Measurements from ENCODE around the gene STRN3.
"Not testable (repeated sequence)": the region's sequence is repeated elsewhere in the genome, so short reads cannot be mapped to it uniquely, and the experiment has no call there.

STRN3 gene

DNA sequence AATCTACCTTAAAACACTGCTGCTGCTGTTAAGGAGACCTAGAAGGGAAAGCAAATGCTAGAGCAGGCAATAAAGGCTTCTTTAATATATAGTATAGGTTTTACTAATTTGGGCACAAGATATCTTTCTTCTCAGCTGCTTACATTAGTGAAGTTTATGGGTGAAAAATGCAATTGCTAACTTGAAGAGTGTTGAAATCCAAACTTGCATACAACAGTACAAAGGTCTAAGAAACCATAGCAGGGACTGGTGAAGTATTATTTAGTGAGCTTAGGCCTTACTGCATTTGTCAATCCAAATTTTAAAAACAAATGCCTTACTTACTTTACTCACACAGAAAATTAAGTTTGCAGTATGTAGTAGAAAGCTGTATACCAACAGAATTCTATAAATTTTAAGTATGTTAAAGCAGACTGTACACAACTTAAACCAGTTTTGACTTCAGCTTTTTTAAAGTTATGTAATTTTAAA is 2.1 kb downstream of the STRN3 start:
- Mint-ChIP-seq H3K4me3 (peak overlapping the region; percentile 35), H3K27ac (peak overlapping the region; percentile 19), H3K36me3 (ENCODE audit: low read depth) (peaks cover 12% of the 10 kb centered on the region), H3K27me3 (no peaks in the 10 kb centered on the region), H3K9me3 (no peaks in the 10 kb centered on the region), H3K4me1 (peaks cover 41% of the 10 kb centered on the region)
- DNase-seq (no peak), ATAC-seq (no peak)

DNA sequence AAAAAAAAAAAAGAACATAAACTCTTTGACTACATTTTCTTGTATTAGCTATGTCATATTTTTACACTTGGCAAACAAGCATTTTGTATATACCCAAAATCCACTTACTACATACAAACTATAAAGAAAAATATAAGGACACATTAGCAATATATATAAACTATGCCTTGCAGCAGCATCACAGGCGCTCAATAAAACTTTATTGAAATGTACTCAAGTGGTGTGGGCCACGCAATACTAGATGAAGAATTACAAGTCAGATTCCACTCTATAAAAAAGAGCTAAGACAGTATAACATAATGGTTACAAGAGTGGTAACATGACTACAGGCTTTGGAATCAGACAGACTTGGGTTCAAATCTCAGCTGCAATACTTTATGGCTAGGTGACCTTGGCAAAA is 3.8 kb downstream of the STRN3 start:
- Mint-ChIP-seq H3K27ac (no peak overlapping the region), H3K36me3 (ENCODE audit: low read depth) (peaks cover 16% of the 10 kb centered on the region), H3K4me1 (peaks cover 35% of the 10 kb centered on the region), H3K27me3 (no peaks in the 10 kb centered on the region), H3K4me3 (no peak overlapping the region), H3K9me3 (no peaks in the 10 kb centered on the region)
- no peak for DNase-seq
- ATAC-seq, result no peak

DNA sequence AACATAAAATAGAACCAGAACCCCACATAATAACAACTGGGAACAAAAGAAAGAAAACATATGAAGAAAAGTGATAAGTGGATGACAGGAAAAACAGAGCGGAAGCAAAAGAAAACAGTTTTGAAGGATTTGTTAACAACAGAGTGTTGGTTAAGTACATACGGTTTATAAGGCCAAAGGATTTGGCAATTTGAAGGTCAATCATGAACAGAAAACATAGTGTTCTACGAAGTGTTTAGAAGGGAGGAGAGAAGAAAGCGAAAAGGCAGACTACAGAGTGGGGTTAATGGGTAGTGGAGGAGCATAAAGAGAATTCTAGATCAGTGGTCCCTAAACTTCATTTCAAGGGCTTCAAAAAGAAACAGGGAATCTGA is 4.6 kb downstream of the STRN3 start:
- no peak for DNase-seq
- Mint-ChIP-seq H3K4me3 (no peak overlapping the region), H3K27me3 (no peaks in the 10 kb centered on the region), H3K4me1 (peaks cover 28% of the 10 kb centered on the region), H3K27ac (no peak overlapping the region), H3K9me3 (no peaks in the 10 kb centered on the region), H3K36me3 (ENCODE audit: low read depth) (peaks cover 16% of the 10 kb centered on the region)
- no peak for ATAC-seq

DNA sequence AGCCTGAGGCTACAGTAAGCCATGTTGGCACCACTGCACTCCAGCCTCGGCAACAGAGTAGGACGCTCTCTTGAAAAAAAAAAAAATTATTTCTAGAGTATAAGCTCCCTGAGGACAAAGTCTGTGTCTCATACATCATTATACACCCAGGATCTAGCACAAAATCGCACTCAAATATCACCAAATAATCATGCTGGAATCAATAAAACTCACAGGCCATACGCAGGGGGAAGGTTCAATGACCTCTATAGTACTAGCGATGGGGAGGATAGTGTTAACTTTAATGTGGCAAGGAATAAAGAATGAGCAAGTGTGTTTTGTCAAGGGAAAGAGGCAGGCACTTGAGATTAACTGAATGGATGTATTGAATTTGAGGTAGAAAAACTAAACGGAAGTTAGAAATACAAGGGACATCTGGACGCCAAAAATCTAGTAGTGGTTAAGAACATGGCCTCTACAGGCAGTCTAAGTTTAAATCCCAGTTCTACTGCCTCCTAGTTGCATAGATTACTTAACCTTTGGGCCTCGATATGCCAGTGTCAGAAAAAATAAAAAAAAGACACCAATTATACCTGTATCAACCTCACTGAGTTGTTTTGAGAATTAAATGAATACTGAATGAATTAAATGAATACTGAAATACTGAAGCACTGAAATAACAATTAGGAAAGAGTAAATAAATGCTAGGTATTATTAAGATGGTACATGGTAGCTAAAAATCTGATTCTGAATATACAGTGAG is 5.2 kb downstream of the STRN3 start:
- H3K4me3 Mint-ChIP-seq, result no peak overlapping the region
- no peaks in the 10 kb centered on the region for H3K27me3 Mint-ChIP-seq
- H3K4me1 Mint-ChIP-seq, result peaks cover 28% of the 10 kb centered on the region
- DNase-seq, result no peak
- H3K9me3 Mint-ChIP-seq, result no peaks in the 10 kb centered on the region
- H3K27ac Mint-ChIP-seq, result no peak overlapping the region
- ATAC-seq, result no peak
- H3K36me3 Mint-ChIP-seq (ENCODE audit: low read depth), result peaks cover 16% of the 10 kb centered on the region

DNA sequence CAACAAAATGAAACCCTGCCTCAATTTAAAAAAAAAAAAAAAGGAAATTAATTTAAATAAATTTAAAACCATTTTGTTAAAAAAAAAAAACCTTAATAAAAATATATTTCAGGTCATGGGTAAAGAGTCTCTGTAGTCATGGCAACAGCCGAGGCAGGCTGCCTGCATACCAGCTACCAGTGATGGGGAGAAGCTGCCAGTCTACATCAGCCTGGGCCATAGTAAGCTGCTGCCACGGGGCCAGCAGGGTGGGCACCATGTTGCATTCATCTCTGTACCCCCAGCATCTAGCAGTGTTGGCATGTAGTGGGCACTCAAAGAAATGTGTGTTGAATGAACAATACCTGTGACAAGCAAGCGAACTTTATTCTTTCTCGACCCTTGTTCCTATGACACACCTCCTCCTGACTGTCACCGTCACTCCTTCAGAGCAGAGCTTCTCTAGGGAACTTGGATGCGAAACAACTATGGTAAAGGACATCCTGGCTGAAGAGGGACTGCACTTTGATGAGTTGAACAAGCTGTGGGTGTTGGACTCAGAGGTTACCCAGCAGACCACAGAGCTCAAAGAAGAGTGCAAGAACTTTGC is 8.0 kb downstream of the STRN3 start:
- DNase-seq (no peak), ATAC-seq (no peak)
- peaks cover 16% of the 10 kb centered on the region for H3K36me3 Mint-ChIP-seq (ENCODE audit: low read depth)
- H3K4me1 Mint-ChIP-seq, result peaks cover 18% of the 10 kb centered on the region
- no peak overlapping the region for H3K27ac Mint-ChIP-seq
- H3K4me3 Mint-ChIP-seq, result no peak overlapping the region
- no peaks in the 10 kb centered on the region for H3K9me3 Mint-ChIP-seq
- no peaks in the 10 kb centered on the region for H3K27me3 Mint-ChIP-seq

DNA sequence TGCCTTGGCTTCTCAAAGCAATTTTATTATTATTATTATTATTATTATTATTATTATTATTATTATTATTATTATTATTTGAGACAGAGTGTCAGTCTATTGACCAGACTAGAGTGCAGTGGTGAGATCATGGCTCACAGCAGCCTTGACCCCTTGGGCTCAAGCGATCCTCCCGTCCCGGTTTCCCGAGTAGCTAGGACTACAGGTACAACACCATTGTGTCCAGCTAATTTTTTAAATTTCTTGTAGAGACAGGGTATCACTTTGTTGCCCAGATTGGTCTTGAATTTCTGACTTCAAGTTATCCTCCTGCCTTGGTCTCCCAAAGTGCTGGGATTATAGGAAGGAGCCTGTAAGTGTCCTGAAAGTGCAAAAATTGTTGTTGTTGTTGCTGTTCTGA is 12.3 kb downstream of the STRN3 start:
- Mint-ChIP-seq H3K4me1 (peaks cover 13% of the 10 kb centered on the region), H3K9me3 (no peaks in the 10 kb centered on the region), H3K27ac (no peak overlapping the region), H3K36me3 (ENCODE audit: low read depth) (peaks cover 16% of the 10 kb centered on the region), H3K27me3 (no peaks in the 10 kb centered on the region), H3K4me3 (no peak overlapping the region)
- ATAC-seq, result no peak
- no peak for DNase-seq

DNA sequence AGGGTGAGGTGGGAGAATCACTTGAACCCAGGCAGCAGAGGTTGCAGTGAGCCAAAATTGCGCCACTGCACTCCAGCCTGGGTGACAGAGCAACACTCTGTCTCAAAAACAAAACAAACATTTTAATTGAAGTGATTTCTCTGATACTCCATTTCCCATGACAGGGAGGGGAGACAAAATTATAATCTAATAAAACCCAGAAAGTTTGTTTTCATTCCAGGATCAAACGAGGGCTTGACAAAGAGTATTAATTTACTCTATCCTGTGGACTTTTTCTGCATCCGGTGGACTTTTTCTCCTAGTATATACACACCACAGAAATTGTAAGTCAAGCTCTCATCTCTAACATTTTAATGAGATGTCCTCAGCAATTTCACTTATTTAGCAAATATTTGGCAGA is 15.2 kb downstream of the STRN3 start:
- no peaks in the 10 kb centered on the region for H3K9me3 Mint-ChIP-seq
- no peak for ATAC-seq
- H3K27ac Mint-ChIP-seq, result no peak overlapping the region
- H3K4me1 Mint-ChIP-seq, result peaks cover 10% of the 10 kb centered on the region
- H3K4me3 Mint-ChIP-seq, result no peak overlapping the region
- peaks cover 18% of the 10 kb centered on the region for H3K36me3 Mint-ChIP-seq (ENCODE audit: low read depth)
- no peaks in the 10 kb centered on the region for H3K27me3 Mint-ChIP-seq
- no peak for DNase-seq

DNA sequence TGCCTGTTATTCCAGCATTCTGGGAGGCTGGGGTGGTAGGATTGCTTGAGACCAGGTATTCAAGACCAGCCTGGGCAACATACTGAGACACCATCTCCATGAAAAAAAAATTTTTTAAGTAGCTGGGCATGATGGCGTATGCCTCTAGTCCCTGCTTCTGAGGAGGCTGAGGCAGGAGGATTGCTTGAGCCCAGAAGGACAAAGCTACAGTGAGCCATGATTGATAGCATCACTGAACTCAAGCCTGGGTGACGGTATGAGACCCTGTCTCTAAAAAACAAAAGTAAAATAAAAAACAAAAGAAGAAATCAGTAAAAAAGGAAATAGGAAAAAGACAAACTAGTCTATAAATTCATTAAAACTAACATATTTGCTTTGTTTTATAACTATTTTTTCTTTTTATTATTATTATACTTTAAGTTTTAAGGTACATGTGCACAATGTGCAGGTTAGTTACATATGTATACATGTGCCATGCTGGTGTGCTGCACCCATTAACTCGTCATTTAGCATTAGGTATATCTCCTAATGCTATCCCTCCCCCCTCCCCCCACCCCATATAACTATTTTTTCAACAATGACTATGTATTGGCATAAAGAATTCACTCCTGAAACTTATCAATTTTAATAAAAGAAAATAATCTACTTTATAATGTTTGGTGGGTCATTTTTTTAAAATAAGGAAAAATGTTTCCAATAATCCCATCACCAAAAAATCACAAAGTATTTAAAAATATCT is 16.2 kb downstream of the STRN3 start:
- Mint-ChIP-seq H3K9me3 (no peaks in the 10 kb centered on the region), H3K4me1 (peaks cover 5% of the 10 kb centered on the region), H3K4me3 (no peak overlapping the region), H3K27me3 (no peaks in the 10 kb centered on the region), H3K36me3 (ENCODE audit: low read depth) (peaks cover 23% of the 10 kb centered on the region), H3K27ac (no peak overlapping the region)
- no peak for DNase-seq
- ATAC-seq, result no peak

DNA sequence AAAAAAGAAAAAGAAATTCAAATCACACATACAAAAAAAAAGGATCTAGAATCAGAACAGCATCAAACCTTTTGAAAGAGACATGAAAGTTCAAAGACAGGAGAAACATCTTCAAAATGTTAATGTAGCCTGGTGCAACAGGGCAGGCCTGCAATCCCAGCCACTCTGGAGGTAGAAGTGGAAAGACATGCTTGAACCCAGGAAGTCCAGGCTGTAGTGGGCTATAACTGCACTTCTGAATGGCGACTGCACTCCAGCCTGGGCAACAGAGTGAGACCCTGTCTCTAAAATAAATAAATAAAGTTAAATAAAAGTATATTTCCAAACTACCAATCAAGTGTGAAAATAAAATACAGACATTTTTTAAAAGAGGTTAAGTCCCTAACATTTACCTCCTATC is 19.5 kb downstream of the STRN3 start:
- peaks cover 24% of the 10 kb centered on the region for H3K36me3 Mint-ChIP-seq (ENCODE audit: low read depth)
- H3K27me3 Mint-ChIP-seq, result no peaks in the 10 kb centered on the region
- H3K27ac Mint-ChIP-seq, result no peak overlapping the region
- H3K4me1 Mint-ChIP-seq, result peaks cover 5% of the 10 kb centered on the region
- DNase-seq (no peak), ATAC-seq (no peak)
- no peaks in the 10 kb centered on the region for H3K9me3 Mint-ChIP-seq
- no peak overlapping the region for H3K4me3 Mint-ChIP-seq

DNA sequence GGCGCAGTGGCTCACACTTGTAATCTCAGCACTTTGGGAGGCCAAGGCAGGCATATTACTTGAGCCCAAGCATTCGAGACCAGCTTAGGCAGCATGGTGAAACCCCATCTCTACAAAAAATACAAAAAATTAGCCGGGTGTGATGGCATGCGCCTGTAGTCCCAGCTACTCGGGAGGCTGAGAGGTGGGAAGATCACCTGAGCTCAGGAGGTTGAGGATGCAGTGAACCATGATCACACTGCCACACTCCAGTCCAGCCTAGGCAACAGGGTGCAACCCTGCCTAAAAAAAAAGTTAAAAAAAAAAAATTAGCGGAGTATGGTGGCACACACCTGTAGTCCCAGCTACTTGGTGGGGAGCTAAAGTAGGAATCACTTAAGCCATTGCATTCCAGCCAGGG is 22.2 kb downstream of the STRN3 start:
- H3K27ac Mint-ChIP-seq, ATAC-seq, H3K9me3 Mint-ChIP-seq: not testable (repeated sequence)

DNA sequence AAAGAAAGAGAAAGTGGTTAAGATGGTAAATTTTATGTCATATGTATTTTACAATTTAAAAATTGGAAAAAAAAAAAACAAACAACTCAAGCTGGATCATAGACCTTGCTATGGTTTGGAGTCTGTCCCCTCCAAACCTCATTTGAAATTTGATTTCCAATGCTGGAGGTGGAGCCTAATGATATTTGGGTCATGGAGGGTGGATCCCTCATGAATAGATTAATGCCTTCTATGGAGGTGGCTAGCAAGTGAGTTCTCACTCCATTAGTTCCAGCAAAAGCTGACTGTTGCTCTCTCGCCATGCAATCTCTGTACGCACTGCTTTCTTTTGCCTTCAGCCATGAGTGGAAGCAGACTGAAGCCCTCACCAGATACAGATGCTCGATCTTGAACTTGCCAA is 22.9 kb downstream of the STRN3 start:
- H3K36me3 Mint-ChIP-seq (ENCODE audit: low read depth), result peaks cover 42% of the 10 kb centered on the region
- no peak overlapping the region for H3K4me3 Mint-ChIP-seq
- H3K4me1 Mint-ChIP-seq, result peaks cover 8% of the 10 kb centered on the region
- H3K9me3 Mint-ChIP-seq, result peaks cover 10% of the 10 kb centered on the region
- DNase-seq (no peak), ATAC-seq (no peak)
- no peaks in the 10 kb centered on the region for H3K27me3 Mint-ChIP-seq
- no peak overlapping the region for H3K27ac Mint-ChIP-seq

More for the DNA sequence above, 22.2 kb downstream of the STRN3 start:
- not testable (repeated sequence) for DNase-seq, H3K4me3 Mint-ChIP-seq, H3K27me3 Mint-ChIP-seq, H3K4me1 Mint-ChIP-seq
- peaks cover 36% of the 10 kb centered on the region for H3K36me3 Mint-ChIP-seq (ENCODE audit: low read depth)

DNA sequence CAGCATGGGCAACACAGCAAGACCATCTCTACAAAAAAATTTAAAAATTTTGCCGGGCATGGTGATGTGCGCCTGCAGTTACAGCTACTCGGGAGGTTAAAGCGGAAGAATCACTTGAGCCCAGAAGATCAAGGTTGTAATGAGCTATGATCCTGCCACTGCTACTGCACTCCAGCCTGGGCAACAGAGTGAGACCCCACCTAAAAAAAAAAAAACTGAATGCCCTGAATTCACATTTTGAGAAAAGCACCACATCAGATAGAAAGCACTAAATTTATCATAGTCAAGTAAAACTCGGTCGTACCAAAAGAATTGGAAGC is 24.9 kb downstream of the STRN3 start:
- peaks cover 17% of the 10 kb centered on the region for H3K9me3 Mint-ChIP-seq
- no peak for ATAC-seq
- peaks cover 20% of the 10 kb centered on the region for H3K4me1 Mint-ChIP-seq
- H3K36me3 Mint-ChIP-seq (ENCODE audit: low read depth), result peaks cover 49% of the 10 kb centered on the region
- DNase-seq, result no peak
- no peak overlapping the region for H3K4me3 Mint-ChIP-seq
- no peak overlapping the region for H3K27ac Mint-ChIP-seq
- no peaks in the 10 kb centered on the region for H3K27me3 Mint-ChIP-seq

DNA sequence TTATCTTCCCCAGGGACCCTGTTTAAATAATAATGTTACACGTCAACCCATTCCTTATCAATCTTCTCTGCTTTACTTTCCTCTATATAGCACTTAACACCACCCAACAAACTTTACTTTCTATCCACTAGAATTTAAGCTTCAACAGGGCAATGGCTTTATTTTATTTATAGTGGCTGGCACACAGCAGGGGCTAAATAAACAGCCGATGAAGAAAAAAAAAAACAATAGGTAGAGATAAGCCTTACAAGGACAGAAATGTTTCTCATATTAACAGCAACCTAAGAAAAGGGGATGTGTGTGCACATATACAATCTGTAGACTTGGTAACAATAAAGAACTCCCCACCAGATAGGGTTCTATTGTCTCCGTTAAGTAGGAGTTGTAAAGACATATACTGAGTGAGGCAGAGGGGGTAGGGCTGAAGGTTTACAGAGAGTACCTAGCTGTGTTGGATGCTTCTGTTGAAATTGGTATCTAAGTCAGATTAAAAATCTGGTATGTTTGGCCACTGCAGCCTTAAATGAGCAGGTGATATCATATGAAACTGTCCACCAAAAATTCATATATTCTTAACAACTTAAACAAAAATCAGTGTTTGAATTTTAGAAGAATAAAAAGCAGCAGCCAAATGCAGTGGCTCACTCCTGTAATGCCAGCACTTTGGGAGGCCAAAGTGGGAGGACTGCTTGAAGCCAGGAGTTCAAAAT is 25.4 kb downstream of the STRN3 start:
- H3K9me3 Mint-ChIP-seq, result peaks cover 17% of the 10 kb centered on the region
- no peaks in the 10 kb centered on the region for H3K27me3 Mint-ChIP-seq
- H3K4me1 Mint-ChIP-seq, result peaks cover 25% of the 10 kb centered on the region
- peaks cover 46% of the 10 kb centered on the region for H3K36me3 Mint-ChIP-seq (ENCODE audit: low read depth)
- ATAC-seq (no peak), DNase-seq (no peak)
- no peak overlapping the region for H3K4me3 Mint-ChIP-seq
- no peak overlapping the region for H3K27ac Mint-ChIP-seq

DNA sequence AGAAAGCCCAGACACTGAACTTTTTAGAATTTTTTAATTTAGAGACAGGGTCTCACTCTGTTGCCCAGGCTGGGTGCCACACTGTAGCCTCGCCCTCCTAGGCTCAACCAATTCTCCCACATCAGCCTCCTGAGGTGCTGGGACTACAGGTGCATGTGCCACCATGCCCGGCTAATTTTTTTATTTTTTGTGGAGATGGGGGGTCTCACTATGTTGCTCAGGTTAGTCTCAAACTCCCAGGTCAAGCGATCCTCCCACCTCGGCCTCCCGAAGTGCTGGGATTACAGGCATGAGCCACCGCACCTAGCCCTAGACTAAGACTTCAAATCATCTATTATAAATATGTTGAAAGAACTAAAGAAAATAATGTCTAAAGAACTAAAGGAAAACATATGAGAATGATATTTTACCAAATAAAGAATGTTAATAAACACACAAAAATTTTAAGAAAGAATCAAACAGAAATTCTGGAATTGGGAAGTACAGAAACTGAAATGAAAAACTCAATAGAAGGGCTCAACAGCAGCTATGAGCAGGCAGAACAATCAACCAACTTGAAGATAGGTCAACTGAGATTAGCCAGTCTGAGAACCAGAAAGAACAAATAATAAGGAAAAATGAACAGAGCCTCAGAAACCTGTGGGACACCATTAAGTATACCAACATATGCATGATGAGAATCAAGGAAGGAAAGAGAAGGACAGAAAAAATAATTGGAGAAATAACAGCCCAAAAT is 27.0 kb downstream of the STRN3 start:
- Mint-ChIP-seq H3K36me3 (ENCODE audit: low read depth) (peaks cover 38% of the 10 kb centered on the region), H3K4me3 (no peak overlapping the region), H3K27me3 (no peaks in the 10 kb centered on the region), H3K4me1 (peaks cover 39% of the 10 kb centered on the region), H3K27ac (no peak overlapping the region), H3K9me3 (peaks cover 17% of the 10 kb centered on the region)
- ATAC-seq (no peak), DNase-seq (no peak)
